T-helper 1 cell treated with Interleukin-12 subunit alpha and Interleukin-12 subunit beta and Interleukin-4 antibody, amounts not matched to agents 30 ng/mL and 1 ng/mL, for 36 hours (primary cell): ENCODE measurements around the gene ZNF521. TPM values are rescaled to one million over a fixed set of nuclear protein-coding genes. Genes with fewer than 3 reads are reported as not detected.
"Not testable (repeated sequence)": the region's sequence is repeated elsewhere in the genome, so short reads cannot be mapped to it uniquely, and the experiment has no call there.

Experiments
- intact Hi-C: fragments of 100-400 bp; cut with micrococcal nuclease; formaldehyde crosslinking; loops from one replicate; pipeline ENCODE4 v1.15.1; 2024
- total RNA-seq: library from RNA; stranded (reverse); gene quantifications from 2 replicates; pipeline ENCODE4 v1.2.3, GENCODE V29; 2022

The ZNF521 gene
- total RNA-seq, 1 donor from 2014 or later = not detected

DNA sequence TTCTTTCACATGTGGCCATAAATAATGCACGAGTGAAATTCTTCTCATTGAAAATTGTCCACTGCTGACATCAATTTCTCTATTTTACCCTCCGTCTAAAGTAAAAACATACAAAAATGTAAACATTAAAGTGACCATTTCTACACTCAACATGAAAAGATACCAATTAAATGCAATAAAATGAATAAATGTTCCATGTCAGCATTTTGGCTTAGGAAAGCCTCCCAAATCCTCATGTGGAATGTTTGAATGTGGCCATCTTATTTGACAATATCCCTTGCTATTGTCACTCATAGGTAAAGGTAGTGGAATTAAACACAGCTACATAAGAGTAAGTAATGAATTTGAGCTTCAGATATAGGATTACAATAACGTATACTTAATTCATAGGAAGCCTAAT, 60.8 kb downstream of the ZNF521 start:
- intact Hi-C loops = no loop called here

DNA sequence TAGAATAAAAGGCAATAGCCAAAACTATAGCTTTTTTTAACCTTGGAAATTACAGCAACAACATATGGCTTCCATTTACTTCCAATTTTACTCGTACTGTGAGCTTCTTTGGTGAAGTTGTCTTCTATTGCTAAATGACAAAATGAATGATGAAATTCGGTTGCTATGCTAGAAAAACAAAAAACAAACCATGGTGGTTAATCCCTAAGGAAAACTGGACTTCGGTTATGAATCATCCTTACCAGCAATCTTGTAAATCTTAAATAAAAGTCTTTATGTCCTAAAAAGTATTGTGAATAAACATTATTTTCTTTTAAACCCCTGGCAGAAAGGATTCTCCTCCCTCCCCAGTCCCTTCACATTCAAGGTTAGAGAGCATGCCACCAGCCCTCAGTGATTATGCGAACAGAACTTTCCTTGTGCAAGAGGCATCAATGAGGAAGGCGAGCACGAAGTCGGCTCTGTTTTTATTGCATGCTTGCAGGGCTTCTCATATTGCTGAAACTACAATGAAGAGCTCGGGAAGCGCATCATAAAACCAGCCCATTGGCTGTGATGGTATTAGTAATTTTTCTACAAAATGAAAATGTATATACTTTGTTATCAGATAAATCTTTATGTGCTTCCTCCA, 62.9 kb downstream of the ZNF521 start:
- intact Hi-C loops = no loop called here

DNA sequence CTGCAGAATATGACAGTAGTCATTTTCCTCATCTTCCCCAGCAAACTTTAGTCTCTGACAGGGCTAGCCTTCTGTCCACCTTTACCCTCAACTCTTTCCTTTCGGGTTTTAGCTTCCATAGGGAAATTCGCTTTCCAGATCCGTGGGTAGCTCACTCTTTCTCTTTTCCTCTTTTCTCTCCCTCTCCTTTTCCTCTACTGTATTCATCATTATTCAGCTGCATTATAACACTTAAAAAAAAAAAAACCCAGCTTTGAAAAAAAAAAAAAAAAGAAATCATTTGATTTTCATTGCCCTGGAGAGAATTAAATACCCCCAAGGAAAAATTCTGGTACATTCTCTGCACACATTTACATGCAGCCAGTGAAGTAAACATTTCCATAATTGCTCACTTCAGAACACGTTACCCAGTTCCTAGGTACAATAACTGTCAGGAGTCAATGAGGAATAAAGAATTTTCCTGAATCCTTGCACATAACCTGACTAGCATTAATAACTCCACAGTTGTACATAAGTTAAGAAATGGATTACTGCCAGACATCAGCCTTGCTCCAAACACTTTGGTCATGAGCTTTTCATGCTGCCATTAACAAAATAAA, 63.5 kb downstream of the ZNF521 start:
- intact Hi-C loops = no loop called here

DNA sequence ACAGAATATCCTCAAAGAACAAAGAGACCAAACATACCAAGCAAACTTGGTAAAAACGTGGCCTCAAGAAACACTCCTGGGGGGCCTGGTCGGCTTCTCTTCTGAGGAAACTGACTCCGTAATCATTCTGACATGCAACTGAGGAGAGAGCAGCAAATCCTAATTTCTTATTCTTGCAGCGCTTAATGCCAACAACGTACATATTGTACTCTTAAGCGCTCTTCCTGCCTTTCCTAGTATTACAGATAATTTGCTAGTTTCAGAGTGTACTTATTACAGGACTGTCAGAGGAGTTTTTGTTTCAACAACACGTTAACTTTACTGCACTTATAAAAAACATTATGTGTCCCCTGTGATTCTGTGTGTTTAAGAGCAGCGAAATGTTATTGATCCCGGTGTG, 64.9 kb downstream of the ZNF521 start:
- intact Hi-C loops = no loop called here

DNA sequence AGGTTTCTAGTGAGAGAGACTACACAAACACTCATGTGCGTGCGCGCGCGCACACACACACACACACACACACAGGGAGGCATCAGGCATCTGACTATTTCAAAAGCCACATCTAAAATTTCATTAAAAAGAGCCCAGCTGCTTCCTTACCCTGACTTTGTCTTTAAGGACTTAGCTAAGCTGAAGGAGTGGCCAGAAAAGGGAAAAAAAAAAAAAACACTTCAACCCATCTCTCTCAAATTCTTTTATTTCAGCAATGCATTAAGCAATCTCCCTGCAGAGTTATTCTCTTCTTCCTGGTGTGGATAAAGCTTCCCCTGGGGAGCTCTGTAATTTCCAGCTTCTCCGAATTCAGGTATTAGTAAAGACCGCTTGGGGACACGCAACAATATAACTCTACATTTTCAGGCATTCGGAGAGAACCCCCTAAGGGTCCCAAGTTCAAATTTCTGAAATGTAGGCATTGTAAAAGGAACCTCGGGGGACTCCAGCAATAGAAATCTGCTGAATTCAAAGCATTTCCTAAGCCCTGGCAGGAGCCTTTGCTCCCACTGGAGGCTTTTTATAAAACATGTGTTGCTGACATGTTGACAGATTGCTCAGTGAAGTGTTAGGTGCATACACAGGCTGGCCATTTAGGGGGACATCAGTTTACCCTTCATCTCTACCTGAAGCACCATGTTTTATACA, 67.0 kb downstream of the ZNF521 start:
- intact Hi-C loops = no loop called here

DNA sequence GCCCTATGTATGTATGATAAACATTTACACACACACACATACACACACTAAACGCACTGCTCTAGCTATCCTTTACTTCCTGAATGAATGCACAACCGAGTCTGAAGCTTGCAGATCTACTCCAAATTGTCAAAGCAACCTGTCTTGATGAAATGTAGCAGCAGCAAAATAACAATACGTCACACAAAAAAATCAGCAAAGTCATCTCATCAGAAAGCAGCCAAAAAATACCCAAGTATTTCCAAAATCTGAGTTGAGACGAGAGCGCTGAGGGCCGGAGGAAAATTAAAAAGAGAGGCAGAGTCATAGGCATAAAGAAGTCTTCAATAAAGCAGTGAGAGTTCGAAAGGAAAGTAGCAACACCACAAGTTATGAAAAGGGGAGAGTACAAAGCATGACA, 67.7 kb downstream of the ZNF521 start:
- intact Hi-C loops = no loop called here

DNA sequence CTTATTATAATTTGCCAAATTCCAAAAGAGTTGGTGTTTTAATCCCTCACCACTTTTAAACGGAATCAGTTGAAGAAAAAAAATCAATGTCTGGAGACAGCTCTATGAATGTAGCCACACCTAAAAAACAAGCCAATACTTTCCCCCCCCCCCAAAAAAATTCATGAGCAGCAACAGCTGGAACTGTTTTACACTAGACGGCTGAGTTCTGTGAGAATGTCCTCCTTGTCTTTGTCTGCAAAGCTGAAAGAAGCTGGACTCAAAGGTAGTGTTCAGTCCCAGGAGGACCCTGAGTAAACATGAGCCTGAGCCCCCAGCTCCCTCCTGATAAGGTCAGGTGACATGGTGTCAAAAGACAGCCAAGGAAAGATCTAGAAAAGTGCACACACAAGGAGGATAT, 68.2 kb downstream of the ZNF521 start:
- intact Hi-C loops = no loop called here

DNA sequence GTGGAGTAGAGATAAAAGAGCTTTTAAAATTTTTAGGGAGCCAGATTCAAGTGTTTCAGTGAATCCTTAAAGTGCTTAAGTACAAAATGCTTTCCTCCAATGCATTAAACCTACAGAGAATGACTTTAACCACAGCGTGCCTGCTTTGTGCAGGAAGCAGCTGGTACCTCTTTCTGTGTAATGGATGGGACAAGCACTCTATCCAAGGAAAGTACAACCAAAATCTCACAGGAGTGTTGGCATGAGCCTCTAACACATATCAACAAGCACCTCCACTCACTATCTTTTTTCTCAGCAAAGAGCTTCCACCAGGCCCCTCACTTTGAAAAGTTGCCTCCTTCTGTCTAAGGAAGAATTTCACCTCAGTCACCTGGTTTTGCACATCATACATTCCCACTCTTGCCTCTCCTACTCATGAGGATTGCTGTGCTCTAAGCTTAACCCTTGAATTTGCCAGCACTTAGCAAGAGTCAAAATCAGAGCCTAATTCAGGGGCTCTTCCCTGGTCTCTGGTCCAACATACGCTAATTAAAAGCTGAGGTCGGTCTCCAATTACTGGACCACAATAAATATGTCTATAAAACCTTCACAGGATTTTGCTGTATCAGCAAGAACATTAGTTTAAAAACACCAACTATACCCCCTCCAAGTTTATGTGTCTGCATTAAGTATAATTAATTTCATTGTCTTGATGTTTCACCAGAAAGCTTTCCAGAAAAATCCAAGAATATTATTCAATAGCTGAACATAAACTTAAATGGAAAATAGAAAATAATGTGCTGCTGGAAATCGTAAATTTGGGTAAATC, 68.9 kb downstream of the ZNF521 start:
- intact Hi-C loops = no loop called here

DNA sequence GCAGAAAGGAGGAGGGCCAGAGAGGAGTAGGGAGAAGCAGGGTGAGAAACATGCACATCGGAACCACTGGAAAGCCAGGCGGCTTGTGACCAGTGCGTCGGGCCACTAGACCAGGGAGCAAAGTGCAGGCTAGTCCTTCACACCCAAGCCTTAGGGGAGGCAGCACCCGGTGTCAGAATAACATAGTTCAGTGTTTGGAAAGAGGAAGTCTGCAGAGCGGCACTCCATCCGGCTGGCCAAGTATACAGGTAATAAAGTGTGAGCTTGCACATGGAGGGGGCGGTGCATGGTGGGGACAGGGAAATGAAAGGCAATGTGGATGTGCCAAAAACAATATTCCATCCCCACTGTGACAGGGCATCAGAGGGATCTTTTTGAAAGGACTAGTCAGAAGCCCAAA, 69.7 kb downstream of the ZNF521 start:
- intact Hi-C loops = no loop called here

DNA sequence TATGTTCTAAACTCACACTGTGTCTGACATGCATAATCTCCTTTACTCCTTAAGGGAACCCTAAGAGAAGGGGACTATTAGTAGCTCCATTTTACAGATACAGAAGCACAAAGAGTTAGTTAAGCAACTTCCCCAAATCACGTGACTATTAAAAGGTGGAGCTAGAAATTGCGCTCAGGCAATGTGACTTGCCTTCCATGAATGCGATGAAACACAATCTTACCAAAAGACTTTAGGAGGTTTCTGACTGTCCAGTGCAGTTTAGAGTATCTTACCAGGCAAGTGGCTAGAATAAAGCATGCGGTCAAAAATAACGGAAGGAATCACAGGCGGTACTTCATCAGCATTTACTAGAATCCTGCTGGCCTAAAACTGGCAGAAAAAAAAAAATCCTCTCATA, 70.4 kb downstream of the ZNF521 start:
- intact Hi-C loops = no loop called here

DNA sequence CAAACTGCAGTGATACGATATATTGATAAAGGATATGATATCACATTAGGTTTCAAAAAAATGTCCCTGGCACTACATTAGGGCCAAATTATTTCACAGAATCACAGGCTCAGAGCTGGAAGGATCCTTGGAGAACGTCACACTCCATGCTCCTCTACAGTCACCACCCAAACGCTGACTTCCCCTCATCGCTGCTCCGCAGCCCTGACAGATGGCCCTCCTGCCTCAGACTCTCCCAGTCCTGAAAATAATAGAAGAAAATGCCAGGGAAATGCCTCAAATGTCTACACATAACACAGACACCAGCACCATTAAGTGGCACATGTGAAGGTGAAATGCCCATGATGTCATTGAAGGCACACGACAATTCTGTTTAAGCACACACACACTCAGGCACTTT, 72.0 kb downstream of the ZNF521 start:
- intact Hi-C loops = no loop called here

DNA sequence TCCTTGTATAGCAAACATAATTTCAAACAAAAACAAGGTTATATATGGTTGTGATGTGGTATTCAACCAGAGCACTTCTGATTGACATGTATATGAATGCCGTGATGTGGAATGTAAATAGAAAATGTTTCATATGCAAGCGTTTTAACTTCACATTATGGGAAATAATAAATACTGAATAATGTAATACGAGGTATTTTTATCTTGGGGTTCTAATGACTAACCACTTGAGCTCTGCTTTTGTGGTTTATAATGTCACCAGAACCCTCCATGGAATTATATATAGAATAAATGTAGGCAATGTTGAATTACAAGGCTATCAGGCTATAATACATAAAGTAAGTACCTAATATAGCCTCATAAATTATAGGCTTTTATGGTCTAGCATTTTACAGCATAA, 72.4 kb downstream of the ZNF521 start:
- intact Hi-C loops = no loop called here

DNA sequence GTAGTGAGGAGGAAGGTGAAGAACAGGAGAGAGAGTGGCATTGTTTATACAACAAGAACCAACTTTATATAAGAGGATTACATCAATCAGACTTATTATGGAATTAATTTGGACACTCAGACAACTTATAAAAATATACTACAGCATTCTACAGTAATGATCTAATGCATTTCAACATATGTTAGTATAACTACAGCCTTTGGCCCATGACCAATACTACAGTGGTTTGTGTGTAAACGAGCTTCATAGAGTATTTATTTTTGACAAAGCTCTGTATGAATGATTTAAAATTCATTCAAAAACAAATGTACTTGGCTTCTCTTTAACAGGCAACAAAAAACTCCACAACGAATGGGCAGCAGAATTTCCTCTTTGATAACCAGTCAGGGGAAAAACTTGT, 72.8 kb downstream of the ZNF521 start:
- intact Hi-C loops = no loop called here

DNA sequence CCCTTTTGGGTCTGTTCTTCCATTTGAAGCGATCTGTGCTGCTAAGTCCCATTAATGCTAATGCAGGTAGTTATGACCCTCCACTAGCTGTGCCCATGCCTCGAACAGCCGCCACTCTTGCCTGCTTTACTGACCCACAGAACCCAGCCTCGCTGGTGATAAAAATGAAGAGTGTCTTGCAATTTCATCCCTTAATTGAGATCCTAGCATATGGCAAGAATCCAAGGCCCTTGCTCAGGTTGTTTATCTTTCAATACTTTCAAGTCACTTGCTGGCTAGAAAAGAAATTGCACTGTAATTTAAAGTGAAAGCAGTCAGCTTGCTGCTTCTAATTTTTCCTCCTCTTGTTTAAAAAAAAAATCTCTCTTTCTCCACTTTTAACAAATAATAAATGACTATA, 73.6 kb downstream of the ZNF521 start:
- intact Hi-C loops = no loop called here

DNA sequence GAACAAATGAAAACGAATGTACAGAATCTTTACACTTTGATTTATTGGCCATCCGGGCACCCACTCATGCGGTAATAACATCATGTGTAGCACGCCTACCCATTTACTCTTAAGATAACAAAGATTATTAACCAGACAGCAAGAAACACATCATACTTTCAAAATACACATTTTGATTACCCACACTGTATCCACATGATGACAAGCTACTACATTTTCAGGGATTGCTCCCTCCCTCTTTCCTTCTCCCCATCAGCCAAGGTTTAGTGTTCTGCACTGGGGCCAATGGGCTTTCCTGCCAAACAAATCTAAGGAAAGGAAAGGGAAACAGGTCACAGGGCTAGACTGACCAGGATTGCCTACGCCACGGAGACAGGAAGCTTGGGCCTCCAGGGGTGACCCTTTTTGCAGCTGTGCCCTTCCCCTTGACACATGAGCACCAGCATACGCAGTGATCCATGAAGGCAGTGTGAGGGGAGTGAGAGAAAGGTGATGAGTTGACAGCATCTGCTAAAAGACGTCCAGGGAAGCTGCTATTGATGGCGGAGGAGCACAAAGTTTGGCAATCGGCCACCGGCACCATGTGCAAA, 76.5 kb downstream of the ZNF521 start:
- intact Hi-C loops = no loop called here

DNA sequence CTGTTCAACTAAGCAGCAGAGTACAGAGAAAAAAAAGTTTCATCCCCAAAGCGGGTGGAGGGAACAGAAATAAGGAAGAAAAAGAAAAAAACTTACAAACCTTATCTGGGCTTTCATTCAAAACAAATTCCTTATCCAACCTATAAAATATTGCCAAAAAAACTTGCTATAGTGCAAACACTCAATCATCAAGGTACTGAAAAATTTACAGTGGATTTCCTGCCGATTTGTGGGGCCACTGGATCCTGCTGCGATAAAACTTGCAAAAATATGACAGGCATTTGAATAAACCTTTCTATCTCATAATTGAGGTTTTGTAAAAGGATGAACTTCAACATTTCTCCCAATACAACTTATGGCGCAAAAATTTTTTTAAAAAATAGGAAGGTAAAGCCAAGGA, 77.0 kb downstream of the ZNF521 start:
- intact Hi-C loops = no loop called here

DNA sequence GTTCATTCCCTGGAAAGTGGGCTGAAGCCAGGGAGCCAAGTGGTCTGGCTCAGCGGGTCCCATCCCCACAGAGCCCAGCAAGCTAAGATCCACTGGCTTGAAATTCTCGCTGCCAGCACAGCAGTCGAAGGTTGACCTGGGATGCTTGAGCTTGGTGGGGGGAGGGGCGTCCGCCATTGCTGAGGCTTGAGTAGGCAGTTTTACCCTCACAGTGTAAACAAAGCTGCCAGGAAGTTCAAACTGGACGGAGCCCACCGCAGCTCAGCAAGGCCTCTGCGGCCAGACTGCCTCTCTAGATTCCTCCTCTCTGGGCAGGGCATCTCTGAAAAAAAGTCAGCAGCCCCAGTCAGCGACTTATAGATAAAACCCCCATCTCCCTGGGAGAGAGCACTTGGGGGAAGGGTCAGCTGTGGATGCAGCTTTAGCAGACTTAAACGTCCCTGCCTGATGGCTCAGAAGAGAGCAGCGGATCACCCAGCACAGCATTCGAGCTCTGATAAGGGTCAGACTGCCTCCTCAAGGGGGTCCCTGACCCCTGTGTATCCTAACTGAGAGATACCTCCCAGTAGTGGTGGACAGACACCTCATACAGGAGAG, 84.9 kb downstream of the ZNF521 start:
- intact Hi-C loops = not testable (repeated sequence)

DNA sequence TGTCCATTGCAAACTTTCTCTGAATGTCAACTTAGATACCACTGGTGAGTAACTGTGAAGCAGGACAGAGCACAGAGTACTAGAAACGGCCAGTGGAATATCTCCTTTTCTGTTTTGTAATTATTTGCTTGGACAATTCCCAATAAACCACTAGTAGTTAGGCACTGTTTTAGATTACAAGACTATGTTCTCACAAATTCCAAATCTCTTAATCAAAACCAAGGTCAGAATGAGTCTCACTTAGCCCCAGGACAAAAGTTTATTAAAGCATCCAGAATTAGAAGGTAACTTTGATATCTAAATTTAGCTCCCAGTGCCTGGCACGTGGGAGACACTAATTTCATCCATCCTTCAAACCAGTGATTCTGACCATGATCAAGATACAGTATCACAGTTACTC, 89.0 kb downstream of the ZNF521 start:
- intact Hi-C loops = no loop called here

DNA sequence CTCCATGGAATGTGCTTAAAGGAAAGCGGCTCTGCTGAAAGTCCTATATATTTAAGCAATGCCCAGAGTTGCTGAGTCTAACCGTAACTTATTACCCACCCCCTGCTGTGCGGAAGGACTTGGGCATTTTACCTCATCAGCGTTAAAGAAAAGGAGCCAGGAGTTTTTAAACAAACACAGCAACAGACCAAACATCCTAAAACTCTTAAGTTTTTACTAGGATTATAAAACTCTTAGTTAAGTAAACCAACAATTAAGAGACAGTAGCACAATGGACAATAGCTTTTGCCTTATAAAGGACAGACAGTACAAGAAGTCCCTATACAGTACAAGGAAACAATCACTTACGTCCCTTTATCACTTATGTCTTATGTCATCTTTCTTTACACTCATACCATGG, 90.2 kb downstream of the ZNF521 start:
- intact Hi-C loops = no loop called here

DNA sequence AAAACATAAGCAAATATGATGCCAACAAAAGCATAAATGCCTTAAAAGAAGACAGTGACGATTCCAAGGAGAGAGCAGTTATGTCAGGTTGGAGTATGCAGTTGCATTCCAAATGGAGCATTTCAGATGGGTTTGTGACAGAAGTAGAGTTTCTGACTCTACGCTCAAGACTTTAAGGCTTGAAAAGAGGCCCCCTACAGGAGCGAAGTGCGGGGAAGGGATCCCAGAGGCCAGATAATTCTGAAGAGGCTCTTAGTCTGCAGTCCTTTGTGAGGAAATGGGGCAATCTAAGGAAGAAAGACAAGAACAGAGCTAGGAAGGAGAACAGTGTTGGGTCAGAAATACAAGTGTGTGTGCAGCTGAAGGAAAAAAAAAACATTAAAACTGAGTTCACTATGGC, 95.5 kb downstream of the ZNF521 start:
- intact Hi-C loops = no loop called here

DNA sequence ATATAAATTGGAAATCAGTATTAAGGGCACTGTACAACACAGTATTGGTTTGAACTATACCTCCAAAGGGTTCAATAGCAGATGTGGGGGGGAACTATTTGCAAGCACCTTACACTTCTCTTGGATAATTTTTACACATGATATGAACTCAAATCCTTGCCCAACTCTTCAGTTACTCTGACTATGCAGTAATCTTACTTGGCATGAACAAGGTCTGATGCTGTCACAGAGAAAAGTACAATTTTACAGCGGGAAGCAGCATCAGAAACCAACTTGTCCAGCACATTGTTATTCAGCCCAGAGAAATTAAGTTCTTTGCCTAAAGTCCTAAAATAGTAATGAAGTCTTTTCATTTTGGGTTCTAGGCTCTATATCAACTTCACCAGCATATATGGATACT, 98.2 kb downstream of the ZNF521 start:
- intact Hi-C loops = no loop called here
